ENCODE measurements around the gene BPIFB3. TPM values are rescaled to one million over a fixed set of nuclear protein-coding genes. Genes with fewer than 3 reads are reported as not detected.

BPIFB3 gene, protein sequence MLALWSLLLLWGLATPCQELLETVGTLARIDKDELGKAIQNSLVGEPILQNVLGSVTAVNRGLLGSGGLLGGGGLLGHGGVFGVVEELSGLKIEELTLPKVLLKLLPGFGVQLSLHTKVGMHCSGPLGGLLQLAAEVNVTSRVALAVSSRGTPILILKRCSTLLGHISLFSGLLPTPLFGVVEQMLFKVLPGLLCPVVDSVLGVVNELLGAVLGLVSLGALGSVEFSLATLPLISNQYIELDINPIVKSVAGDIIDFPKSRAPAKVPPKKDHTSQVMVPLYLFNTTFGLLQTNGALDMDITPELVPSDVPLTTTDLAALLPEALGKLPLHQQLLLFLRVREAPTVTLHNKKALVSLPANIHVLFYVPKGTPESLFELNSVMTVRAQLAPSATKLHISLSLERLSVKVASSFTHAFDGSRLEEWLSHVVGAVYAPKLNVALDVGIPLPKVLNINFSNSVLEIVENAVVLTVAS
- total RNA-seq: not detected

DNA sequence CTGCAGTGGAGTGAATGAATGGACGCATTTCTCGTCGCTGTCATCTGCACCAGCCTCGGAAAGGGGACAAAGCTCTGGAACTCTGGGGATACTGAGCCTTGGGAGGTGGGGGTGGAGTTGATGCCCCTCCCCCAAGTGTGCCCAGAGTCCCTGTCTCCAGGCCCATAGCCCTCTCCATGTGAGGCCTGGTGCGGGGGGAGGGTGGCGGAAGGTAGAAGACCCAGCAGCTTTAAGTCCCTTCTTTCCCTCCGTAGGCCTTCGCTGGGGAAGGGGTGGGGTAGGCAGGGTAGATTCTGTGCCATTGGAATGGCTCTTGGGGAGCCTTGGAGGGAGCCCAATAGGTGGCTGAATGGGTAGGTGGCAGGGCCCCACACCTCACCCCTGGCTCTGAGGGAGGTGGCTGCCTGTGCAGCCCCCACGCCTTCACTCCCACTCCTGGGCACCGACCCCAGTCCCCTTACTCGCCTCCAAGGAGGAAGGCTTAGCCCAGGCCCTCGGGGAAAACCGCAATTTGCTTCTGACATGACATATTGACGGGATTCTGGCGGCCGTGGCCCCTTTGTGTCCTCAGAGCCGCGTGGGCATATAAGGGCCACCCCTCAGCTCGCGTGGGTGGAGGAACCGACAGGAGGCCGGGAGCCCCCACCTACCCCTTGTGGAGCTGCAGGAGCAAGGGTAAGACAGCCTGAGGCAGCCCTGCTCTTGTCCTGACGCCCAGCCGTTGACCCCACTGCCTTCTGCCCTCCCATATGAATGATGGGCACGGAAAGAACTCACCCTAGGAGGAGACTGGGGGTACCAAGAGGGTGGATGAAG lies at the start of gene BPIFB3:
TSS of gene BPIFB3 (plus strand) at position 613 of the 816 bp plus-strand sequence. CDS start 1,533 bp downstream, outside the sequence.
- no peak for DNase-seq (ENCODE audit: low spot score)

DNA sequence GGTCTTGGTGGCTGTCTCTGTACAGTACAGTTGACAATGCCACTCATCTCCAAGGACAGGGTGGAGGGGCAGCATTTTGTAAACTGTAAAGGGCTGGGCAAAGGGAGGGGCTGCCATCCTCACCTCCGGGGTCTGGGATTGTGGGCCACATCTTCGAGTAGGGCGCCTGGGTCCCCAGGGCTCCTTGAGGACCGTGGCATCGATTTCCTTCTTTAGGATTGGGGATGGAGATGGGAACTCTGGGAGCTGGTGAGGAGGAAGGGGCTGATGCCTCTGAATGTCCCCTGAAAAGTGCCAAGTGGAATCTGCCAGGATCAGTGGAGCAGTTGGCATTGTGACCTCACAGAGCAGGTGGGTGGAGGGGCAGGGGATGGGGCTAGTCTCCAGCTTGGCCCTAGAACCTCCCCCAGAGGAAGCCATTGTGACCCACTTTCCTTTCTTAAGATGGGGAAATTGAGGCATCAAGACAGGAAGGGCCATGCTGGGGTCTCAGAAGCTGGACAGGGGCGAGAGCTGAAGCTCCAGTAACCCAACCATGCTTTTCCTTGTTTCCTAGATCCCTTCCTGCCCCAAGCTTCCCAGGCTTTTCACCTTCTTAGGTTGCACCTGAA lies 49.5 kb upstream of the BPIFB3 start, which contains the start of gene SUN5:
TSS of gene SUN5 (minus strand) at position 293 of the 611 bp plus-strand sequence. CDS start at position 200, 93 bp downstream.
- no peak for DNase-seq (ENCODE audit: low spot score)

DNA sequence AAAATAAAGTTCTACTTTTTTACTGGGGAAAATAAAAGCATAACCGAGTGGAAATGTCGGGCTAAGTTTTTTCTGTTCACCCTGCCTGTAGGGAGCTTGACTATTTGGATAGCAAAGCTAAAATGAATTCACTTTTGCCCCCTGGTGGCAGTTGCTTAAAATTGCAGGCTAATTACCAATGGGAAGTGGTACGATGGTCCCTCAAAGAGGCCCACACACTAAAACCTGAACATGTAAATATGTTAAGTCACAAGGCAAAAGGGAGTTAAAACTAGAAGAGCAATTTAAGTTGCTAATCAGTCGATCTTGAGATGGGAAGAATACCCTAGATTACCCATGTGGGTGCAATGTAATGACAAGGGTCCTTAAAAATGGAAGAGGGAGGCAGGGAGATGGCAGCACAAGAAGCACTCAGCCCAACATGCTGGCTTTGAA lies 48.6 kb upstream of the BPIFB3 start:
- no peak for DNase-seq (ENCODE audit: low spot score)

DNA sequence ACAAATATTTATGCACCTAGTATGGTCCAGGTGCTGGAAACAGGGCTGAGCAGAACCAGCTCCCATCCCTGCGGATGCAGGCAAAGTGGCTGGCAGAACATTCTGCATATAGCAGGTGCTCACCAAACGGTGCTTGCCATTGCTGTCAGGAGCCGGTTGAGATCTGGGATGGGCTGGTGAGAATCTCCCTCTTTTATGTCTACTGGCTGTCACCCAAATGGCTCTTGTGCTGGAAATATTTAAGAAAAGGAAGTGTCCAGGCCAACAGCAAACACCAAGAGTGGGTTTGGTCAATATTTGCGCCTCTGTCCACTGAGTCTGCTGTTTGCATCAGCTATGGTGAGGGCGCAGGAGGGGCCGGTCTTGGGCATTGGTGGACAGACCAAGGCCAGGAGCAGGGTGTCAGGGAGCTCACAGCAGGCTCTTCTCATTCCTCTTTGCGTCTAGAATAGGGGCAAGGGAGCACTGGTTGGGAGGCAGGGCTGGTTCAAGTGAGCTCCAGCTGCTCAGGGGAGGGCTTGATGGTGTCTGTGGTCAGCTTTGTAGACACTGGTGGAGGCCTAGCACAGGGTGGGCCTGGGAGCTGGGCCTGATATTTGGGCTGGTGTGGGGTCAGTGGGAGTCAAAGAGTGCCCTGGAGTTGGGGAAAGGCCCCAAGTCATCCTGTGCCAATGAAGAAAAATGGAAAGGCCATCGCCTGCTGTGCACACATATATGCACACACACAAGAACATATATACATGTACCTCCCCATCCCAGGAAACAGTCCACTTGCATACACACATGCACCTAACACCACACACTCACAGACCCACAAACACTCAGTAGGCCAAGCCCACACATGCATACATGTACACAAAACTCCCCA lies 47.6 kb upstream of the BPIFB3 start:
- no peak for DNase-seq (ENCODE audit: low spot score)

DNA sequence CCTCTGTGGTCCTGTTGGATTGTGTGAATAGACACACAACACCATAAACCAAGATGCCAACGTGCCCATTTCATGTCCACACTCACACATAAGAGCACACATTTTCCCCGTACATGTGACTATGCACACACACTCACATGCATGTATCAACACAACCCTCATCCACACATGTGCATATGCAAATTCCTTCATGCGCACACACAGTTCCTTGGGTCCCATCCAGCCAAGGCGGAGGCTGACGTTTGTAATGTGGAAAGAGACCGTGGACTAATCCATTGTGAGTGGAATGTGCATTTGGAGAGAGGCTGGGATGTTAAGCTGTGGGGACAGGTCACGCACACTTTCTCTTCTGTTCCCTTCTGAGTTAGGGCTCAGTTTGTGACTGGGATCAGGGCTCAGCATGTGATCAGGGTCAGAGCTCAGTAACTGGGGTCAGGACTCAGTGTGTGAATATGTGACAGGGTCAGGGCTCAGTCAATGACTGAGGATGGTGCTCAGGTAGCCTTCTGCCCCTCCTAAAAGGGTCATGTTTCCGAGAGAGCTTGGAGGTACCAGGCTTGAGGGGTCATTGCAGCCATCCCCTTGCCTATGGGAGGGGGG lies 46.8 kb upstream of the BPIFB3 start:
- DNase-seq (ENCODE audit: low spot score): no peak

DNA sequence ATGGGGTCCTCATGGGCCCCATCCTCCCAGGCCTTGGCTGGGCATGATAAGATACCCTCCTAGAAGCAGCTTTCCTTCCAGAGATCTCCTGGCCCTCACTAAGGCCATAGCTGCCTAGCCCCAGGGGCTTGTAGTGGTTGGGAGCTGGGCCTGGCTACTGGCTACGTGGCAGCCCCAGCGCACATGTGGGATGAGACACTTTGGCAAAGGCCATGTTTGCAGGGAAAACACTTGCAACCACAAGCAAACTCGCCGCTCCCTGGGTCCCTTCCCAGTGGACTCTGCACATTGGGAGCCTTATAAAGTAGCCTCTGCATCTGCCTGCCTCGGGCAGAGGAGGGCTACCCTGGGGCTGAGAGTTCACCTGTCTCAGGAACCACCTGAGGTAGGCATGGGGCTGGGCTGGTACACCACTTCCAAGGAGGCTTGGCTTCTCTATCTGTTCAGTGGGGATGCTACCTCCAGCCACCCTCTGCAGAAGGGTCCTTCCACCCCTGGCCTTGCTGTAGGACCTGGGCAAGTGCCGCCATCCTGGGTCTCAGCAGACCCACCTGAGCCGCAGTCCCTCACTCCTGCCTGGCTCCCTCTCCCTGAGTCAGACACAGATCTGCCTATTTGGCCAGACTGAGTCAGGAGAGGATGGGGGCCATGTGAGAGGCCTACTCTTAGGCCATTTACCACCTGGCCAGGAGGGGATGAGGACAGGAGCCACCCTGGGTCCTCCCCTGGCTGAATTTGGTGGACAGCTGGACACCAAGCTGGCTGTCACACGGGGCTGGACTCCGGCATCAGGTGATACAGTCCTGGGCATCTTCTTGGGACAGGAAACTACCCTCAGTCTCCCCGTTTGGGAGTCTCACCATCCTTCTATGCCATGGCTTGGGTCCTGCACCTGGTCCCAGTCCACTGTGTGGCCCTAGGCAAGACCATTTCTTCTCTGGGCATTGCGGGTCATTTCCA lies 46.0 kb upstream of the BPIFB3 start, which contains the start of gene BPIFB2:
TSS of gene BPIFB2 (plus strand) at position 329 of the 960 bp plus-strand sequence. CDS start 871 bp downstream, outside the sequence.
- DNase-seq (ENCODE audit: low spot score): no peak

DNA sequence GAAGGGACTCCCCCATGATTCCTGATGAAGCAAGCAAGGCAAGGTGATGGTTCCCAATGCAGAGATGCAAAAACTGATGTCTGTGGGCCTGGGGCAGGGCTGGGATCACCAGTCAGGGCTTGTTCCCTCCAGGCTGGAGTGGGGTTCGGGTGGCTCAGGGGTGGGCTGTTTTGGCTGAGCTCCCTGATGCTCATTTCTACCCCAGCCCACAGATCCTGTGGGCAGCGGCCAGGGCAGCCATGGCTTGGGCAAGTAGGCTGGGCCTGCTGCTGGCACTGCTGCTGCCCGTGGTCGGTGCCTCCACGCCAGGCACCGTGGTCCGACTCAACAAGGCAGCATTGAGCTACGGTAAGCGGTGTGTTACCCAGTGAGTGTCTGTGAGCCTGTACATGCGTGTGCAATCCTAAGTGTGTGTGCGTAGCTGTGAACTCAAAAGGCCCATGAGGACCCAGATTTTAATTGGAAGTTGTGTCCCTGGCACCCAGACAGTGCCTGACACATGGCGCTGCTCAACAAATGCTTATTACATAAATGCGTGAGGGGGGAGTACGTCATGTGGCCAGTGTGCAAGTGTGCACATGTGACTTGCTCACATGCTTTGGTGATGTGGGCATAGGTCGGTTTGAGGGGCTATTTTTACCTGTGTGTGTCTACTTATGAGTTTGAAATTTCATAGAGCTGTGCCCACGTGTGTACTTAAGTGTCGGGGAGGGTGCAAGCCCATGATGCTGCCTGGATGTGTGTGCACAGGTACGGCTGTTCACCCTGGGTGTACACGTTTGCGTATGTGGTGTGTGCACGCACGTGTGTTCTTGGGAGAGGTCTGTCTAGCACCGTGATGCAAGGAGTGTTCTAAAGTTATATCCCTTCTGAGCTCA lies 45.1 kb upstream of the BPIFB3 start:
- DNase-seq (ENCODE audit: low spot score): no peak

DNA sequence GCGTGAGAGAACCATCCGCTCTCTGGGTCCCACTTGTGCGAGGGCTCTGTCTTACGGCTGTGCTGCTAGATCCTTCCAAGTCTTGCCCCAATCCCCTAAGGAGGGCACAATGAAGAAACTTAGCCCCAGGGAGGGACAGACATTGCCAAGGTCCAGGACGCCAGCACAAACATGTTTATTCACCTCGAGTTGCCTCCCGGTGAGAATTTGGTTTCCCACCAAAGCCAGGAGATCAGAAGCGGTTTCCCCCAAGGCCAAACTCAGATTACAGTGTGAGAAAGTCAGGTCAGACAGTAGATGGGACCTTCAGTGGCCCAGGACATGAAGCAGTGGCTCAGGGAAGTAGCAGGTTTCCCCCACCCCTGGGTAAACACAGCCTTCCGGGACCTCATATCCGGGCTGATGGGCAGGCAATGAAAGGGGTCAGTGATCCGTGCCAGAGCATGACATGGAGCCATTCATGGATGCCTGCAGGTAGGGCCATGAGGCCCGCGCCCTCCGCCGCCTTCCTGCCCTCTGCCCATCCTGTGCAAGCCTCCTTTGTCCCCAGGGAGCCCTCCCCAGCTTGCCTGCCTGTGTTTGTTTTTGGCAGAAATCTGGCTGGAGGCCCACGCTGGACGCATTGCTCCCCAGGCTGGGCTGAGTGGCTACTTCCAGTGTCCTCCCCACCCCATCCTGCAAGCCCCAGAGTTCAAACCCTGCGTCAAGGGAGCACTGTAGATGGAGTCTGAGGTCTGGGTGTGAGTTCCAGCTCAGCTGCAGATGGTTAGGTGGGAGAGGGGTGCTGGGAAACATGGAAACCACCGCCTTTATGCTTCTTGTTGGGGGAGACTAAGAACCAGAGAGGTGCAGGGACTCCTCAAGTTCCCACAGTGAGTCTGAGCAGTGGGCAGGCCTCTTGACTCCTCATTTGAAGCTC lies 44.2 kb upstream of the BPIFB3 start:
- no peak for DNase-seq (ENCODE audit: low spot score)

DNA sequence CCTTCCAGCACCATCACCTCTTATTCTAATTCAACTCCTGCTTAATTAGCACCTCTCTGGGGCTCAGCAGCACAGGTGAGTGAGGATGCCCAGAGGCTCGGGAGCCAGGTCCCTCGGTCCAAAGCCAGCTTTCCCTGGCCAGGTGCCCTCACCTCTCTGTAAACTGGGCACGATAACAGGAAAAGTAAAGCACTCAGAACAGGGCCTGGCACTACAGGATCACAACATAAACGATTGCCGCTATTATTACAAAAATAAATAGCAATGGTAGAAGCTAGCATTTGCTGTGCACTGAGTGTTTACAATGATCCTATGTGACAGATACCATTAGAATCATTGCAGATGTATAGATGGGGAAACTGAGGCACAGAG lies 43.6 kb upstream of the BPIFB3 start:
- no peak for DNase-seq (ENCODE audit: low spot score)

DNA sequence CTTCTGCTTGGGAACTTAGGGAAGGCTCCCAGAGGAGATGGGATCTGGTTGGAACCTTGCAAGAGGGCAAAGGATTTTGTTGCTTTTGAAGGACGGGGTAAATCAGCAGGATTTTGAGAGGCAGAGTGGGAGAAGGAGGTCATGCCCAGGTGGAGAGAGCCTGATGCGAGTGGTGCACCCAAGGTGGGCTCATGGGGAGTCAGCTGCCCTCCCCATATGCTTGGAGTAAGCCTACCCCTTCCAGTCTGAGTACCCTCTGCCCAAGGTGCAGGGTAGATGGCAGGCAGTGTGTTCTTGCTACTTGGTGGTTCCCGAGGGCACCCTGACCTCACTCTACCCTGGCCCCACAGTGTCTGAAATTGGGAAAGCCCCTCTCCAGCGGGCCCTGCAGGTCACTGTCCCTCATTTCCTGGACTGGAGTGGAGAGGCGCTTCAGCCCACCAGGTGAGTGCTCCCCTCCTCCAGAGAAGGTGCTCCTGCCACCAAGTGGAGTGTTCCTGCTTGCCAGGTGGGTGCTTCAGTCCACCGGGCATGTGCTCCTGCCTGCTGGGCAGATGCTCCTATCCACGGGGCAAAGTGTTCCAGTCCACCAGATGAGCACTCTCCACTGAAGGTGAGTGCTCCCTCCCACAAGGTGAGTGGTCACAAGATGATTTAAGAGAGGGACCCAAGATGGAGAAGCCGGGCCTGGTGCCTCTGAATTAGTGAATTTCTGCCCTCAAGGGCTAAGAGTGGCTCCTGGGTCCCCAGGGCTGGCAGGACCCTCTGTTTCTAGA lies 42.8 kb upstream of the BPIFB3 start:
- DNase-seq (ENCODE audit: low spot score): no peak

DNA sequence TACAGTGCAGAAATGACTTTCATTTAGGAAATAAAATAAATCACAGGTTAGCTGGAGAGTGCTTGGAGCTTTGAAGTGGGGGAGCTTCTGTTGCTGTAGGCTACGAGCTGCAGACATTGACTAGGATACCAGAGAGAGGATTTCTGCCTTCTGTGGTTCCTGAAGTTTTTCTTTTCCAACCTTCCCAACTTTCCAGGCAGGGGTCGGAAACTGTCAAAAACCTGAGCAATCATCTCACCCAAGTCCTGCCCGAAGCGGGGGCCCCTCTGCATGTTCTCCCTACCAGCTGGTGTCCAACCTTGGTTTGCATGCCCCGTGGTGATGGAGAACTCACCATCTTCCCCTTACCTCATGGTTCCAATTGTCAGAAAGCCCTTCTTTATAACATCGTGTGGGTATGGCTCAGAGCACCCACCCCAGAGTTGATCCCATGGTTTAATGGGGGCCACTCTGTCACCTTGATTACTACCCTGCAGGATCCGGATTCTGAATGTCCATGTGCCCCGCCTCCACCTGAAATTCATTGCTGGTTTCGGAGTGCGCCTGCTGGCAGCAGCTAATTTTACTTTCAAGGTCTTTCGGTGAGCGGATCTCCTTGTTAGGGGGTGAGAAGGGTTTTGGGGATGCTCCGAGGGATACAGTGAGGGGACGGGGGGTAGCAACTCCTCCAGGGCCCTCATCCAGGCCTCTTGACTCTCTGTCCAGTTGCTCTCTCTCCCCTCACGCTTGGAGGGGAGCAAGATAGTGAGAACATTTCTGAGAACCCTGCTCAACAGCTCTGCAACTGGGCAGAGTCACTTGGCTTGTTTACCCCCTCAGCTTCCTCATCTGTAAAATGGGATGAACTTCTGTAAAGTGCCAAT lies 41.1 kb upstream of the BPIFB3 start:
- DNase-seq (ENCODE audit: low spot score): no peak

DNA sequence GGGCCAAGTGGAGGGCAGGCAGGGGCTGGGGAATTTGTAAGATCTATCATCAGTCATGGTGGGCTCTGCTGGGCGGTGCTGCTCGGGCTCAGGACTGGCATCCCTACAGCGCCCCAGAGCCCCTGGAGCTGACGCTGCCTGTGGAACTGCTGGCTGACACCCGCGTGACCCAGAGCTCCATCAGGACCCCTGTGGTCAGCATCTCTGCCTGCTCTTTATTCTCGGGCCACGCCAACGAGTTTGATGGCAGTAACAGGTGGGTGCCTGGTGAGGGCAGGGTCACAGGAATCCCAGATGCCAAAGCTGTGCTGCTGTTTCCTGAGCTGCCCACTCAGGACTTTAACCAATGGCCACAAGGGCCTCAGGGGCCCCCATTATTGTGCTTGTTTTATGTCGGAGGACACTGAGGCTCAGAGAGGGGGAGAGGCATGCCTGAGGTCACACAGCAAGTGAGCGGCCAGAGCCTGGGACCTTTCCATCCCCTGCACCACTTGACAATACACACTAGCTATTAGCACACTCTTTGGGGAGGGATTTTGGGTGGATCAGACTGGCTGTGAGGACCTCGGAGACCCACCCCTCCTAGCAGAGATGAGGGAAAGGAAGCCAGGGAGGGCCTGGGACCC lies 39.9 kb upstream of the BPIFB3 start:
- DNase-seq (ENCODE audit: low spot score): no peak

DNA sequence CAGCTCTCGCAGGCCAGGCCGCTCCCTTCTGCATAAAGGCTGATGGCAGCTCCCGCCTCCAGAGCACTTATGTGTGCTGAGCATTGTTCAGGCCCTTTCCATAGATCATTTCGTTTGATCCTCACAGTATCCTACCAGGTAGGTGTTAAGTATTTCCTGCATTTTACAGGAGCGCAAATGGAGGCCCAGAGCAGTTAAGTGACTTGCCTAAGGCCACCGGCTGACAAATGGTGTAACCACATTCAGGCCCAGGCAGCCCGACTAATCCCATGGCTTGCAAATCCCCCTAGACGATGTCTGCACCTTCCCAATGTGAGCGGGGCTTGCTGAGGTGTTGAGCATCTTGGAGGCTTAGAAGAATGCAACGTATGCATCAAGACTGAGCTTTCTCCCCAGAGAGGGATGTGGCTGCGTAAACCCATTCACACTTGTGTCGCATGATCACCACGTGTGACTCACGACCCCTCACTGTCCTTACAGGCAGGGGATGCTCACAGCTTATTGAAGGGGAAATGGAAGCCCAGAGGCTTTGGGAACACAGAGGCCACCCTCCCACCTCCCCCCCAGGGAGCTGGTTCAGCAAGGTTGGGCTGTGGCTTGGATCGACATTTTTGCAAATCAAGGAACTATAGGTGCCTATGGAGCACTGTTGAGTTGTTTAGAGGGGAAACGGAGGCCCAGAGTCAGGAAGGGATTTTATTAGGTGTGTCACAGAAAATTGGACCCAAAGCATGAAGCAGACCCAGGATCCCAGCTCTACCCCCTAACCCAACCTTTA lies 39.2 kb upstream of the BPIFB3 start:
- no peak for DNase-seq (ENCODE audit: low spot score)

DNA sequence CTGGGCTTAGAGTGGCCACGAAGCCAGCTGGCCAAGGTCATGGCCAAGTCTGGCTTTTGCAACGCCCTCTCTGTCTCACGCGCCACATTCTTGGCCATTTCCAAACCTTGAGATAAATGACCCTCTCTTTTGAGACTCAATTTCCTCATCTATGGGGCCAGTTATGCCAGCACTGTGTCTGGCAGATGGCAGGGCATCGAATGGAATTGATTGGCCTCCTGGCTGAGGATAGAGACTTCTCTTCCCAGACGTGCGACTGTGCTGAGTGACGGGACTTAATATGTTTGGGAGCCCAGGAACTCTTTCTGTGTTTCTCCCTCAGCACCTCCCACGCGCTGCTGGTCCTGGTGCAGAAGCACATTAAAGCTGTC lies 38.6 kb upstream of the BPIFB3 start:
- DNase-seq (ENCODE audit: low spot score): no peak

Measured in ureter (tissue), 1 donor.